Activated CD4-positive, alpha-beta T cell treated with anti-CD3 and anti-CD28 coated beads for 24 hours (primary cell): Measurements from ENCODE around the gene HS3ST5.

ENCODE experiments used
- DNase-seq, 2 donors: peaks; one replicate each; pipeline ENCODE4 v3.0.0-alpha.2; 2020; ENCODE audit warnings: low read depth in 2 of 2

The HS3ST5 gene

DNA sequence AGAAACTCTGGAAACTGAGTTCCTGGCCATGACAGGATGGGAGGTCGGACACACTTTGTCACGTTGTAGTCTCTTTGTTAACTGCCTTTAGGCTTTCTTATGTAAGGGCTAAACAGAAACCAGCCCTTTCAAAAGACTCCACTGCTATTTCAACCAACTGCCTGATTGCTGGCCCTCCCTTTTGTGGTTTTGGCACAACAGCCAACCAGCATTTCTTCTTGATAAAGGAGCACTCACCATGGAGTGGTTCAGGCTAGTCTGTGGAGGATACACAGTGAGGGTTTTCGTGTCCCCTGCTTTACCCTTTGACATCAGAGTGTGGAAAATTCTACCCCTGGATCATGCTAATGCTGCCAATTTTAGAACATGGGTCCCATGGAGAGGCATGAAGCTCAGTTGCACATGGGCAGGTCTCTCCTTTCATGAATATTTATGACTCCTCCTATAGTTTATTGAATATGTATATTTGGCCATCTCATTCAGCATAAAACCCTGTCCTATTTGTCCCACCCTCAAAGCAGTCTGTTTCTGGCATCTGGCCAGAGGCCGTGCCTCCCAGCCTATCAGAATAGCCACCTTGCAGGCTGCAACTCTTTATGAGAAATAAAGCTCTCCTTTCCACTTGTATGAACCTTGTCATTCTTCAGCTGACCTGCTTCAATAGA is 148.3 kb downstream of the HS3ST5 start:
- DNase-seq = no peak

DNA sequence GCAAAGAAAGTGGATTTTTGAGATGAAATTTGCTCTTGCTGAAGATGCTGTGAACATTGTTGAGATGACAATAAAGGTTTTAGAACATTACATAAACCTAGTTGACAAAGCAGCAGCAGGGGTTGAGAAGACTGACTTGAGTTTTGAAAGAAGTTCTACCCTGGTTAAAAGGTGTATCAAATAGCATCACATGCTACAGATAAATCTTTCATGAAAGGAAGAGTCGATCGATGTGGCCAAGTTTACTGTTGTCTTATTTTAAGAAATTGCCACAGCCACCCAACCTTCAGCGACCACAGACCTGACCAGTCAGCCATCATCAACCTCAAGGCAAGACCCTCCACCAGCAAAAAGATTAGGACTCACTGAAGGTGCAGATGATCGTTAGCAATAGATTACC is 155.3 kb downstream of the HS3ST5 start:
- no peak for DNase-seq

DNA sequence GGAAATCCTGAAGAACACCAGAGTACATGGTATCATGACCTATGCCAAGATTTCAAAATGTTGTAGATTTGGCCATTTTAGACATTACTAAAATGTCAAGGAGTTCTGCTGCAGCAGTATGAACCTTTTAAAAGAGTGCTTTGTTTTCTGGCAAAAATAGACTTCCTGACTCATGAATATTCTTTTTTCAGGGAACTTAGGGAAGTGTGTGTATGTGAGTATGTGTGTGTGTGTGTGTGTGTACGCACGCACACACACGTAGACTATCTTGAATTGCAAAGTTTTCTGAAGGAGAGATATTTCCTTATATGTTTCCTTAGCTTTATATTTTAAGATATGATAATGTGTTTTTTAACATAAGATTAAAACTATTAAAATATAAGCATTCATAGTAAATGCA is 161.2 kb downstream of the HS3ST5 start:
- DNase-seq = no peak

DNA sequence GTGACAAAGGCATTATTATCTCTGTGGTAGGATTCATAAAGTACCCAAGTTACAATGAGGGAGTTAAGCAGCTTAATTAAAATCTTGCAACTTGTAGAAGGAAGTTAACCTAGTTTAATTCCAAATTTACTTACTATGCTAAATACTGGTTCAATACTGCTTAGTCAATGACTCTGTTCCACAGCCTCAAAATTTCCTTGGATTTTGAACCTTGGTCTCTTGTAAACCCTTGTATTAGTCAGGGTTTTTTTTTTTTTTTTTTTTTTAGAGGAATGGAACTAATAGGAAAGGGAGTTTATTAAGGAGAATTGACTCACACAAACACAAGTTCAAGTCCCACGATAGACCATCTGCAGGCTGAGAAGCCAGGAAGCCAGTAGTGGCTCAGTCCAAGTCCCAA is 163.4 kb downstream of the HS3ST5 start:
- no peak for DNase-seq

DNA sequence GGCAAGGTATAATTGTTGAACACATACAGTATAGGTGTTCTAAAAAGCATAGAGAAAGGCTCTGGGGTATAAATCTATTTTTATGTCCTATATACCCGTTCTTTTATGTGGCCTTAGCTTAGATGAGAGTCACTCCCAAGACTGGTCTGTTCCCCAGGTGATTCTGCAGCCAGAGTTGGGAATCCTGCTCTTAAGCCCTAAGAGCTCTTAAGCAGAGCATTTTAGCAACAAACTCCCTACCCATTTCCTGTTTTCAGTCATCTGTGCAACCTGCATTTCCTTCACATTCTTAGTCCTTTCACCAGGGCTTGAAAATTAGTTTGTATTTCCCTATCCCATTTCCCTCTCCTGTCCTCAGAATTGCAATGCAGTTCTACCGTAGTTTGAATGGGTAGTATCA is 166.1 kb downstream of the HS3ST5 start:
- no peak for DNase-seq

DNA sequence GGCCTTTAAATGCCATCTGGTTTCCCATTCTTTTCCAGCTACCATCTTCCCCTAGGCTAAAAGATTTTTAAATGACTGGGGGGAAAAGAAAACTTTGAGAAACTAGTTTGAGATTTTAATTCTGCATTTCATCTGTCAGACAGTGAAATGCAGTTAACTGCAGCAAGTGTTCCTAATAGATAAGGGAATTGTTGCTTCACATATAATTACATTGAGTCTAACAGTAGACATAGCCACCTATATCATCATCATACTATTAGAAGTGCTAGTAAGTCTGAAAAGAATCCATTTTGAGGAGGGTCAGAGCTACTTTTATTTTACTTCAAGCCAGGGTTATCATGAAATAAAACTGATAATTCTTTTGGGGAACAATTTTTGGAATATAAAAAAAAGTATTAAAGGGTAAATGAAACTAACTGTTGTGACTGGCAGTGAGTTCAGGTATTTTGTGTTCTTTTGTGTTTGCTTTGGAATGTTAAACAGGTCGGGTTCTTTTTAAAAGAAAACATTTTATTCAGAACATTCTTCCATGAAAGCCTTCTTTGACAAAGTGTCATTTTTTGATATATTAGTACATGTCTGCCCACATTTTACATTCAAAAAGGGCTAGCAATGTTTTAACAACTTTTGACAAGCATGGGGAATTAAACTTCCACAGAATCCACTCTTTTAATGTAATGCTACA is 170.1 kb downstream of the HS3ST5 start:
- no peak for DNase-seq

DNA sequence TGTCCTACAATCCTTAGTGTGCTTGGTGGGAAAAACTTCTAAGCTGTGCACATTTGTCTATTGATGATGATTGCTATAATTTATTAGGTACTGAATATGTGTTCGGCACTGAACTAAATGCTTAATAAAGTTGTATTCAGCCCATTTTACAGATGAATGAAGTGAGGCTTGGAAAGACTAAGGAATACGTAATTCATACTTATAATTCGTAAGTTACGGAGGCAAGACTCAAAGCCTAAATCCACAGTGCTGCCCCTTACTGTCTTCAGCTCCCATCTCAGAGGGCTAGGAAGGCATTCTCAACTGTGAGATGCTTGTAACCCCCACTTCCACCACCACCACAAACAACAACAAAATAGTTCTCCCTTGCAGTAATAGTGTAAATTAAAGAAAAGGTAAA is 171.3 kb downstream of the HS3ST5 start:
- no peak for DNase-seq

DNA sequence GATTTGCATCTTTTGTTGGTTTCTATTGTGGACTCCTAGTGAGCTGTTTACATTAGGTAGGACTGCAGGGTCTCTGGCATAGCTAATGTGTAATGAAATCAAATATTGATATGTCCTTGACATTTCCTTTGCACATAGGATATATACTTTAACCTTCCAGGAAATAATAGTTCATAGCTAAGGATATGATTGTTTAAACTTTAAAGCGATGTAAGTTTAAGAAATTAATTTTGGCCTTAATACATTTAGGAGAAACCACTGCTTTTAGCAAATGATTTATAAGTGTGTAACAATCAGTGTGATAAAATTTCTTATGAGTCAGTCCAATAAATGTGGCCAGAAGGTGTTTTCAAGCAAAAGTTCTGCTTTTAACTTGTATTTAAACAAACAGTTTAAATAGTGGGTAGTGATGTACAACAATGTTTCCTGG is 171.8 kb downstream of the HS3ST5 start:
- DNase-seq = no peak

DNA sequence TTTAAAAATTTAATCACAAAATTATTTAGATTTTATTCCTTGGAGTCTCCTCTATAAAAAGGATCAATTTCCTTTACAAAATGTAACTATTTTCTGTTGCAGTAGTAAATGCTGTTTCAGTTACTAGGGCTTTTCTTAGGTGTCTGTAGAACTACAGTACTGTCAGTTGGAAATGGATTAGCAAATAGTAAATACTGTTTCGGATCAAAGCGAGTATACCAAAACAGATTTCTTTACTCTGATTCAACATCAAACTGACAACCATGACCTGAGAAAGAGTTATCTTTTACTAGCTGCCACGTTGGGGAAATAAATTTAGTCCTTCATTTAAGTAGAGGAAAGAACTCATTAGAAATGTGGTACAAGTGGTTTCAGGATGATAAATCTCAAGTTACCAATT is 172.5 kb downstream of the HS3ST5 start:
- DNase-seq = no peak

DNA sequence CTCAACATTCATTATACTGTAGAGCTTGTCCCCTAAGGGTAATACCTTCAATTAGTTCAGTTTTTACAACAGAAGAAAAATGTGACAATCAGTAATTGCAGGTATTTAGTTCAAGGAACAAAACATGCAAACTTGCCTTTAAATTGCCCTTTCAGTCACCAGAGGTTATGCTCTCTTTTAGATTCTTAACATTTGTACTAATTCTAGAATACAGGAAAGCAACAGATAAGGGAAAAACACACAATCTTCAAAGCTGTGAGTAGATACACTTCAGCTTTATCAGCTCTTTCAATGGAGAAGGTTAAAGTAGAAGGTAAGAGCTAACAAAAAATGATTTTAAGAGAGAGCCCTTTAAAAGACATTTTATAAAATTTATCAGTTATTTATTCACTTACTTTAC is 173.1 kb downstream of the HS3ST5 start:
- no peak for DNase-seq

DNA sequence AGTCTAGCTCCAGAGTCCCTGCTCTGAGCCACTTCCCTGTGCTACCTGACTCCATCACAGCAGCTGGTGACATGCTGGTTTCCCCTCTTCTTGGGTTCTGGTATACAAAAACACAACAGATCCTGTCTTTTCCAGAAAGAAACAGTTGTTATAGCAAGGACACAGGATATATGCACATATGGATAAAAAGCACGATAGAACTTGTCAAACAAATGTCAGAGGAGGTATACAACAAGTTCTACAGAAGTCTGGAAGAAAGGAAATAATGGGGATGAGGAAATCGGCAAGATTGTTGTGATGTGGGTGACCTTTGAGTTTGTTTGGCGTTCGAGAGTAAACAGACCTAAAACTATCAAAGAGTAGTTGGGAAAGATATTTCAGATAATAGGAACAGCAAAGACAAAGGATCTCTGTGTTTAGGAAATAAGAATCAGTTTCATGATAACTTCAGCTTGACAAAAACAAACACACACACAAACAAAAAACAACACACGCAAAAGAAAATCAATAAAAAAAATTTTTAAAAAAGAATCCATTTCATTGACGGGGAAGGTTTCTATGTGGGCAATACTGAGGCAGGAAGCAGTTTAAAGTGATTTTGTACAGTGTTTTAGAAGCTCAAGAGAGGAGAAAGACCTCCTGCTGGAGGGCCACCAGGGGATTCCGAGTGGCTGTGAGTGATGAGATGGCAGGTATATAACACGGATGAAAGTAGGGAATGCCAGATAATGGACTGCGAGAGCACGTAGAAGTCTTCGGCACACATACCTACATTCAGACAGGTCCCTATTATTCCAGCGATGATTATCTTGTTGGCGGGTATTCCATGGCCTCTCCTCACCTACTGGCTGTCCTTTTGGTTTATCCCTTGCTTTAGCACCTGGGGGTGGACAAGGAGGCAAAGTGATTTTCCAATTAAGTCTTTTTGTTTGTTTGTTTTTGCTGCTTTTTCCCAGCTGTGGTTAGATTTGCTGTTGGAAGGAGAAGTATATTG is 174.9 kb downstream of the HS3ST5 start:
- no peak for DNase-seq

DNA sequence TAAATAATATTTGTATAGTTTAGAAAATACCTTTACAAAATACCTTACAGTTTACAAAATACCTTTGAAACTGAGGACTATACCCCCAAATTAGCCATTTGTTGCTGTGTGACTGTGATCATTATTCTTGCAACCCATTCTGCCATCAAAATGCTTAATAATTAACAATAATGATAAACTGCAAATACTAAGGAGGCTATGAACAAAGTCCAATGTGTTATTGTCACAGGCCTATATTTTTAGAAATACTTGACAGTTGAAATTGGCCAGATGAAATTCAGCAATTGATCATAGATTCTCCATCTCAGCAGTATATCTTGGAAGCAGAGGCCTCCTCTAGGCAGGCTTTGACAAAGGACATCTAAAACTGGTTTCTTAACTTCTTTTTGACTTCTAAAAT is 178.6 kb downstream of the HS3ST5 start:
- no peak for DNase-seq

DNA sequence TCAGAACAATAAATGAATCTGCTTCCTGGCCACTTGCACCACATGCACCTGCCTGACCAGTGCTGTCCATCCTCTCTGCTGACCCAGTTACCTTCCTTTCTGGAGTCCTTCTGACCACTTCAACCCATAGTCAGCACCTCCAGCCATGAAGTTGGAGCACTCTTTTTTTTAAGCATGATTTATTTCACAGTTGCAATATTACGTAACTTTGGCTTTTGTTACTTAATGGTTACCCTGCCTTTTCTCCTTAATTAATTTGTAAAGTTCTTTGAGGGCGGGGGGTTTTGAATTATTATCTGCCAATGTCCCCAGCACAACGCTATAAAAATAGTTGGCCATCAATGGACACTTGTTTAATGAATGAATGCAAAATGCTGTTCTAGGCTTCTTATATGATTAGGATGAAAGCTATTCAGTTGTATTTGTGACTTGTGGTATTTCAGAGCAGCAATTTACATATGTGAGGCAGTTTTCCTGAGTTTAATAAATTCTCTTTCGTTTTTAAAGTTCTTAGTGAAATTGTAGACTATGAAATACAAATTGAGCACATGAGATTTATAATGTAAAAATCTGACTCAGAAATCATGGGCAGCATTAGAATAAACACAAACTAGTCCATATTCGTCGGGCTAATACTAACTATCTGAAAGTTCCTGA is 180.0 kb downstream of the HS3ST5 start:
- DNase-seq = no peak

DNA sequence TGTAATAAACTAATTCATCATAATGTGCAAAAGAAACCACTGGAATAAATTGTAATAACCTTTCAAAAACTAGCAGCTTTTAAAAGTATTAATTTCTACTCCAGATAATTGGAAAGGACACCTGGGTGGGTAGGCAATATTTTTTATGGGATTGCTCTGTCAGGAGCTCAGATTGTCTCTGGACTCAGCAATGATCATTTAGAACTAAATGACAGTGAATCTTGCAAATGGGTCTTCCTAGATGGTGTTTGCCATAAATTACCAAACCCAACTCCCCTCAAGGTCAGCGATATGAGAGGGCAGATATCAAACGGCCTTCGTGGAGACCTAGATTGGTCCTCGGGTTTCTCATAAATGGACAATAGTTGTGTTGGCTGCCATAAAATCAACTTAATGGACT is 181.9 kb downstream of the HS3ST5 start:
- no peak for DNase-seq

DNA sequence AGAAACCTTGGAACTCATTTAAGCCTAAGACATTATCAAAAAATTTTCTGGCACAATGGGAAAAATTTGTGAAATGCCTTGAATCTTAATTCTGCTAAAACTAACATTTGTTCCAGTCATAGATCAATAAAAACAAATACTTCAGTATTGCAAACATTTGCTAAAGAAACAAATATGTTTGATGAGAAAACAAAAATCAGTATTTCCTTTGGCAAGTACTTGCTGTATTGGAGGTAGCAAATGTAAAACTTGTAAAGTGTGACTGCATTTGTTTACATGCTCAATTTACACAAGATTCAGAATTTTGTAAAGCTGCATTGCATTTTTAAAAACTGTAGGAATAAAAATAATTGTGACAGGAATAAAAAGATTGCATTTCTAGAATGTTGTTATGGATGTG is 183.1 kb downstream of the HS3ST5 start:
- DNase-seq = no peak

DNA sequence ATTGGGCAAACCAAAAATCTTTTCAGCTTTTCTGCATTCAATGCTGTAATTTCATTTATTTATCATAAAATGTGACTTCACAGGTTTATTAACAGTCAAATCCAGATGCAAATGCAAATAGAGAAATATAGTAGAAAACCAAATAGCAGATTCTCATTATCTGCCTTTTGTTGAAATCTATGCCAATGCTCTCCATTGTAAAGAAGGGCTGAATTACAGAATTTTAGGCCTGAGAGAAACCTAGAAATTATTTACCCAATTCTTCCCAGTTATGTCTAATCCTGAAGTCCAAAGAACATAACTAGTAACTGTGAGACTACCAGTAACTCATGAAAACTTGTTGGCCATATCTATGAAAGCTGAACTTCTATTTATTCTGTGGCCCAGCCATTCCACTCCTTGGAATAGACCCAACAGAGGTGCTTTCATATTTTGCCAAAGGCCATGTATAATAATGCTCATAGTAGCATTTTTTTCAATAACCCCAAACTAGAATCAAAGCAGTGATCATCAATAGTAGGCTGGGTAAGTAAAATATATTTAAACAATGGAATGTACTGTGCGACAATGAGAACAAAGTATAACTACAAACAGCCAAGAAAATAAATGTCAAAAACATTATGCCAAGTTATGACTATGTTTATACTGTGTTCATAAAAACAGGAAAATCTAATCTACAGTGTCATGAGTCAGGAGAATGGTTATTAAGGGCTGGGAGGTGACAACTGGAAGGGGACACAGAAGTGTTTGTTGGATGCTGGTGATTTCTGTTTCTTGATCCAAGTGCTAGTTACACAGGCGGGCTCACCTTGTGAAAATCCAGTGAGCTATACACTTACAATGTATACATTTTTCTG is 183.8 kb downstream of the HS3ST5 start:
- no peak for DNase-seq

DNA sequence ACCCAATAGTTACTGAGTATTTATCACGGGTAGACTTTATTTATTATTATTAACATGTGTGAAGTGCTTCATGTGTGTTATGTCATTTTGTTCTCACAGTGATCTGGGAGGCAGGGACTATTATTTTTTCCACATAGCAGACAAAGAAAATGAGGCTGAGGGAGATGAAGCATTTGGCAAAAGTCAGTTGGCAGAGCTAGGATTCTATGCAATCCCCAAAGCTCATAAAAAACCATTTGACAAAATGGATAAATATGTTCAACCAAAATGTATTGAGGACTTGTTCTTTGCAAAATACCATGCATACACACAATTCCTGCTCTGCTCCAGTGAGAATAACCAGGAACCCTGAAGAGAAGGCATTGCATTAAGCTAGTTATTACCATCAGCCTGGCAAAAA is 184.4 kb downstream of the HS3ST5 start:
- DNase-seq = no peak

DNA sequence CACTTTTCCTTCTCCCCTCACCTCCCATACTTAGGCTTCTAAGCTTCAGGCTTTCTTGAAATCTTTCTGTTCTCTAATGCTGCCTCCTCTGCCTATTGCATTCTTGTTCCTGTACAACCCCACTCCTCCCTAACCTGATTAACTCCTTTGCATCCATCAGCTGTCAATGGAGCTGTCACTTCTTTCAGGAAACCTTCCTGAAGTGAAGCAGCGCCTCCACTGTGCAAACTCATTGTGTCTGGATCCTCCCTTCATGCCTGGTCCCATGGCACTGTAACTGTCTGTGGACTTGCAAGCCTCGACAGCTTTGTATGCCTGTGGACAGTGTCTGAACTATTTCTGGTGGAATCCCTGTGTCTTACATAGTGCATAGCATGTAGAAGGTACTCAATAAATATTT is 185.0 kb downstream of the HS3ST5 start:
- no peak for DNase-seq

DNA sequence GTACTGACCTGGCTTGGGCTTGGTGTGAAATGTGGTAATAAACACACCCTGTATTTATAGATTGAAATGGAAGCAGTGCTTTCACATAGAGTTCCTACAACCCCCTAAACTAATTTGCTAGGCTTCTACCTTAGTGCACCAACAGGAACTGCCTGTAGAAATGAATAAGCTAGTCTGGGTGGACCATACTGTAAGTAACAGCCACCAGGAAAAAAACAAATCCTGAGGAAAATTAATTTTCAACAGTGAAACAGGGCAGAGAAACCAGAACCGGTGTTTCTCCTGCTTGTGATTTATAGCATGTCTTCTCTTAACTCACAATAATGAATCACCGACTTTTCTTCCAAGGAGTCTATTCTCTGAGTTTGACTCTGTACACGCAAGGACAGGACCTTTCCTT is 187.1 kb downstream of the HS3ST5 start:
- no peak for DNase-seq

DNA sequence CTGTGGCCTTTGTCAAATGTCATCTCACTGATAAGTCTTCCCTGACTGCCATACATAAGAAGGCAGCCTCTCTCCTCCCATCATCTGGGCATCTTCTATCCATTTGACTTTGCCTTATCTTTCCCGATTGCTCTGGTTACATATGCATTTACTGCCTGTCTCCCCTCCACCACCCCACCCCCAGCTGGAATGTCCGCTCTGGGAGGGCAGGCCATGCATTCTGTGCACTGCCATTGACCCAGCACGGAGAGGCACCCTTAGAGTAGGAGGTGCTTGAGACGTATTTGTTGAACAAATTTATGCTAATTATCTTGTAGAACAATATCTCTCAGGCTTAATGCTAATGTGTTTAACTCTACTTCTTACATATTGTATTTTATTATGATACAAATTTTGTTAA is 188.0 kb downstream of the HS3ST5 start:
- no peak for DNase-seq

DNA sequence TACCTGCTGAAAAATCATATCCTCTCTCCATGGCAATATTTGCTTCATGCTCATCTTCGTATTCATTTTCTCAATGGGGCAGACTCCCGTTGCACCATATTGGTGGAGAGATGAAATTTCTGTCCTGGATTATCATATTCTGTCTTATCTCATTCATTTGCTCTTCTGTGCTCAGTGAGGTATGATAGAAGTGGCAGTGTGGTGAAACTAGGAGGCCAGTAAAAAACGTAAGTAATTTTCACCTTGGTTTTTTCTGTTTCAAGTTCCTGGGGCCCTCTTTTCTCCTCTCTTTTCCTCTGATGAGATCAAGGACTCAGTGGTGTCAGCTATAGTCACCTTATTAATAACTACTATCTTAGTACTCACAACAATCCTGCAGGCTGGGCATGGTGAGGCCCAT is 189.4 kb downstream of the HS3ST5 start:
- DNase-seq = no peak
